ENCODE measurements around the gene CDC42SE2. TPM values are rescaled to one million over a fixed set of nuclear protein-coding genes. Genes with fewer than 3 reads are reported as not detected.

The CDC42SE2 gene
- polyA plus RNA-seq, 3 donors: 34.4 to 135 (median 92.6) TPM

GRCh38 chr5:131394128-131394527, 130.3 kb downstream of the CDC42SE2 start:
- H3K27ac ChIP-seq (ENCODE audit: low read depth in 1 of 2, low read length in 2 of 2): peak overlapping the region in 1 of 2 donors; percentile 43
- no peaks in the 10 kb centered on the region for H3K4me1 ChIP-seq (ENCODE audit: control insufficient read depth in 1 of 2, insufficient read depth in 2 of 2, low read length in 2 of 2)
- TF ChIP-seq, protein P1, sequence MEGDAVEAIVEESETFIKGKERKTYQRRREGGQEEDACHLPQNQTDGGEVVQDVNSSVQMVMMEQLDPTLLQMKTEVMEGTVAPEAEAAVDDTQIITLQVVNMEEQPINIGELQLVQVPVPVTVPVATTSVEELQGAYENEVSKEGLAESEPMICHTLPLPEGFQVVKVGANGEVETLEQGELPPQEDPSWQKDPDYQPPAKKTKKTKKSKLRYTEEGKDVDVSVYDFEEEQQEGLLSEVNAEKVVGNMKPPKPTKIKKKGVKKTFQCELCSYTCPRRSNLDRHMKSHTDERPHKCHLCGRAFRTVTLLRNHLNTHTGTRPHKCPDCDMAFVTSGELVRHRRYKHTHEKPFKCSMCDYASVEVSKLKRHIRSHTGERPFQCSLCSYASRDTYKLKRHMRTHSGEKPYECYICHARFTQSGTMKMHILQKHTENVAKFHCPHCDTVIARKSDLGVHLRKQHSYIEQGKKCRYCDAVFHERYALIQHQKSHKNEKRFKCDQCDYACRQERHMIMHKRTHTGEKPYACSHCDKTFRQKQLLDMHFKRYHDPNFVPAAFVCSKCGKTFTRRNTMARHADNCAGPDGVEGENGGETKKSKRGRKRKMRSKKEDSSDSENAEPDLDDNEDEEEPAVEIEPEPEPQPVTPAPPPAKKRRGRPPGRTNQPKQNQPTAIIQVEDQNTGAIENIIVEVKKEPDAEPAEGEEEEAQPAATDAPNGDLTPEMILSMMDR (IDR thresholded peaks at IDR 0.05): no peak
- no peak overlapping the region for H3K4me2 ChIP-seq (replicated peaks; ENCODE audit: extremely low read depth, low read length, poor library complexity, severe bottlenecking)
- peaks cover 86 to 94% of the 10 kb centered on the region in 2 donors for H3K36me3 Mint-ChIP-seq
- WGBS (ENCODE audit: insufficient coverage): 100% methylated on average over 2 of the region's 4 CpGs
- H3K9me3 ChIP-seq (replicated peaks in 1 of 2; ENCODE audit: control insufficient read depth in 1 of 2, insufficient read depth in 1 of 2, low read length in 2 of 2): no peaks in the 10 kb centered on the region
- intact Hi-C loops (cut with micrococcal nuclease): no loop called here
- H3K4me1 Mint-ChIP-seq: no peaks in the 10 kb centered on the region
- H3K4me3 Mint-ChIP-seq: no peak overlapping the region
- H3K36me3 ChIP-seq (replicated peaks in 1 of 2; ENCODE audit: control insufficient read depth in 1 of 2, insufficient read depth in 2 of 2, low read length in 2 of 2): peaks cover 83 to 100% of the 10 kb centered on the region in 2 donors
- H3K27me3 Mint-ChIP-seq (ENCODE audit: low read depth in 3 of 3): no peaks in the 10 kb centered on the region
- no peak overlapping the region for H2AFZ ChIP-seq (ENCODE audit: insufficient read depth, low read depth, low read length, poor library complexity, severe bottlenecking)
- peaks cover 24% of the 10 kb centered on the region for H4K20me1 ChIP-seq (ENCODE audit: insufficient read depth, low read length)
- H3K9ac ChIP-seq (ENCODE audit: insufficient read depth, low read length, poor library complexity, severe bottlenecking): no peak overlapping the region
- no peak overlapping the region for H3K4me3 ChIP-seq (replicated peaks in 1 of 3; ENCODE audit: low read depth in 2 of 3, low read length in 3 of 3)
- H3K9me3 Mint-ChIP-seq: peaks cover 0 to 3% (median 0%) of the 10 kb centered on the region in 7 donors
- peak in 1 of 3 donors; percentile 20 for DNase-seq
- H3K27ac Mint-ChIP-seq: peak overlapping the region in 1 of 7 donors; percentile 61
- H3K27me3 ChIP-seq (ENCODE audit: control insufficient read depth in 2 of 2, insufficient read depth in 2 of 2, low read length in 2 of 2): no peaks in the 10 kb centered on the region
- H3K79me2 ChIP-seq (ENCODE audit: insufficient read depth, low read length): peaks cover 12% of the 10 kb centered on the region

GRCh38 chr5:131396015-131396414, 132.2 kb downstream of the CDC42SE2 start:
- Histone ChIP-seq H3K4me2 (replicated peaks; ENCODE audit: extremely low read depth, low read length, poor library complexity, severe bottlenecking) (no peak overlapping the region), H3K36me3 (replicated peaks in 1 of 2; ENCODE audit: control insufficient read depth in 1 of 2, insufficient read depth in 2 of 2, low read length in 2 of 2) (peaks cover 65 to 97% of the 10 kb centered on the region in 2 donors), H3K27ac (ENCODE audit: low read depth in 1 of 2, low read length in 2 of 2) (no peak overlapping the region), H3K79me2 (ENCODE audit: insufficient read depth, low read length) (peaks cover 6% of the 10 kb centered on the region), H3K4me3 (replicated peaks in 1 of 3; ENCODE audit: low read depth in 2 of 3, low read length in 3 of 3) (no peak overlapping the region), H3K4me1 (ENCODE audit: control insufficient read depth in 1 of 2, insufficient read depth in 2 of 2, low read length in 2 of 2) (no peaks in the 10 kb centered on the region), H3K9ac (ENCODE audit: insufficient read depth, low read length, poor library complexity, severe bottlenecking) (no peak overlapping the region), H2AFZ (ENCODE audit: insufficient read depth, low read depth, low read length, poor library complexity, severe bottlenecking) (no peak overlapping the region), H4K20me1 (ENCODE audit: insufficient read depth, low read length) (peaks cover 18% of the 10 kb centered on the region), H3K27me3 (ENCODE audit: control insufficient read depth in 2 of 2, insufficient read depth in 2 of 2, low read length in 2 of 2) (no peaks in the 10 kb centered on the region), H3K9me3 (replicated peaks in 1 of 2; ENCODE audit: control insufficient read depth in 1 of 2, insufficient read depth in 1 of 2, low read length in 2 of 2) (peaks cover 6 to 7% of the 10 kb centered on the region in 2 donors)
- no peaks in the 10 kb centered on the region for H3K27me3 Mint-ChIP-seq (ENCODE audit: low read depth in 3 of 3)
- intact Hi-C loops (cut with micrococcal nuclease): no loop called here
- peak overlapping the region in 2 of 7 donors; percentile 50 to 64 for H3K27ac Mint-ChIP-seq
- peaks cover 0 to 11% (median 5%) of the 10 kb centered on the region in 7 donors for H3K9me3 Mint-ChIP-seq
- H3K4me1 Mint-ChIP-seq: no peaks in the 10 kb centered on the region
- TF ChIP-seq, protein P1 (IDR thresholded peaks at IDR 0.05): no peak
- H3K36me3 Mint-ChIP-seq: peaks cover 82 to 86% of the 10 kb centered on the region in 2 donors
- 90% methylated on average over 3 of the region's 3 CpGs for WGBS (ENCODE audit: insufficient coverage)
- no peak overlapping the region for H3K4me3 Mint-ChIP-seq
- no peak for DNase-seq
